Measurements from ENCODE around the gene GAS6. TPM values are rescaled to one million over a fixed set of nuclear protein-coding genes. Genes with fewer than 3 reads are reported as not detected.

The GAS6 gene
- total RNA-seq, 2 donors from 2014 or later, result 206 to 254 TPM

- Histone ChIP-seq H3K36me3 (no peaks in the 10 kb centered on the region), H3K9me3 (no peaks in the 10 kb centered on the region), H3K27ac (no peak overlapping the region), H3K4me3 (no peak overlapping the region), H3K27me3 (no peaks in the 10 kb centered on the region), H3K4me1 (peaks cover 0 to 36% of the 10 kb centered on the region in 2 donors)
- TF ChIP-seq CTCF (IDR thresholded peaks at IDR 0.05), result no peak
- peak; percentile 32 for DNase-seq (ENCODE audit: low spot score)
Observed at GRCh38 chr13:113877149-113877990, 13.5 kb upstream of the GAS6 start.

- H3K9me3 ChIP-seq, result no peaks in the 10 kb centered on the region
- no peak overlapping the region for H3K4me3 ChIP-seq
- no peak overlapping the region for H3K27ac ChIP-seq
- H3K36me3 ChIP-seq, result no peaks in the 10 kb centered on the region
- H3K27me3 ChIP-seq, result no peaks in the 10 kb centered on the region
- TF ChIP-seq CTCF (IDR thresholded peaks at IDR 0.05), result no peak
- DNase-seq (ENCODE audit: low spot score), result peak; percentile 23
- H3K4me1 ChIP-seq, result peaks cover 0 to 28% of the 10 kb centered on the region in 2 donors
Observed at GRCh38 chr13:113876346-113877148, 12.7 kb upstream of the GAS6 start.

GRCh38 chr13:113875837-113876281, 12.0 kb upstream of the GAS6 start:
- Histone ChIP-seq H3K27me3 (no peaks in the 10 kb centered on the region), H3K4me3 (no peak overlapping the region), H3K36me3 (no peaks in the 10 kb centered on the region), H3K9me3 (no peaks in the 10 kb centered on the region), H3K27ac (no peak overlapping the region), H3K4me1 (peaks cover 0 to 21% of the 10 kb centered on the region in 2 donors)
- no peak for TF ChIP-seq CTCF (IDR thresholded peaks at IDR 0.05)
- DNase-seq (ENCODE audit: low spot score), result no peak

- Histone ChIP-seq H3K4me3 (no peak overlapping the region), H3K9me3 (no peaks in the 10 kb centered on the region), H3K27me3 (no peaks in the 10 kb centered on the region), H3K27ac (no peak overlapping the region), H3K4me1 (peaks cover 0 to 17% of the 10 kb centered on the region in 2 donors), H3K36me3 (no peaks in the 10 kb centered on the region)
- no peak for TF ChIP-seq CTCF (IDR thresholded peaks at IDR 0.05)
- DNase-seq (ENCODE audit: low spot score), result peak; percentile 28
Observed at GRCh38 chr13:113875429-113875815, 11.5 kb upstream of the GAS6 start.

- no peak for TF ChIP-seq CTCF (IDR thresholded peaks at IDR 0.05)
- peak; percentile 42 for DNase-seq (ENCODE audit: low spot score)
- no peaks in the 10 kb centered on the region for H3K36me3 ChIP-seq
- H3K27ac ChIP-seq, result no peak overlapping the region
- no peaks in the 10 kb centered on the region for H3K27me3 ChIP-seq
- no peaks in the 10 kb centered on the region for H3K9me3 ChIP-seq
- H3K4me1 ChIP-seq, result peaks cover 0 to 12% of the 10 kb centered on the region in 2 donors
- H3K4me3 ChIP-seq, result no peak overlapping the region
Observed at GRCh38 chr13:113874579-113875428, 10.9 kb upstream of the GAS6 start.

Data from right atrium auricular region (tissue), 2 donors.